ENCODE results near the gene CST6.

- TF ChIP-seq, protein P1, sequence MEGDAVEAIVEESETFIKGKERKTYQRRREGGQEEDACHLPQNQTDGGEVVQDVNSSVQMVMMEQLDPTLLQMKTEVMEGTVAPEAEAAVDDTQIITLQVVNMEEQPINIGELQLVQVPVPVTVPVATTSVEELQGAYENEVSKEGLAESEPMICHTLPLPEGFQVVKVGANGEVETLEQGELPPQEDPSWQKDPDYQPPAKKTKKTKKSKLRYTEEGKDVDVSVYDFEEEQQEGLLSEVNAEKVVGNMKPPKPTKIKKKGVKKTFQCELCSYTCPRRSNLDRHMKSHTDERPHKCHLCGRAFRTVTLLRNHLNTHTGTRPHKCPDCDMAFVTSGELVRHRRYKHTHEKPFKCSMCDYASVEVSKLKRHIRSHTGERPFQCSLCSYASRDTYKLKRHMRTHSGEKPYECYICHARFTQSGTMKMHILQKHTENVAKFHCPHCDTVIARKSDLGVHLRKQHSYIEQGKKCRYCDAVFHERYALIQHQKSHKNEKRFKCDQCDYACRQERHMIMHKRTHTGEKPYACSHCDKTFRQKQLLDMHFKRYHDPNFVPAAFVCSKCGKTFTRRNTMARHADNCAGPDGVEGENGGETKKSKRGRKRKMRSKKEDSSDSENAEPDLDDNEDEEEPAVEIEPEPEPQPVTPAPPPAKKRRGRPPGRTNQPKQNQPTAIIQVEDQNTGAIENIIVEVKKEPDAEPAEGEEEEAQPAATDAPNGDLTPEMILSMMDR (IDR thresholded peaks at IDR 0.05; ENCODE audit: poor library complexity), result no peak
- no peak for TF ChIP-seq EZH2 (IDR thresholded peaks at IDR 0.05; ENCODE audit: borderline replicate concordance)
- no peak for TF ChIP-seq EZH2phosphoT487 (IDR thresholded peaks at IDR 0.05; ENCODE audit: low read depth, severe bottlenecking, unreplicated experiment)
Measured at GRCh38 chr11:66012946-66013761, 1.3 kb downstream of the CST6 start.
